Embryonic facial prominence (tissue), 1 donor: ENCODE data around the gene ZNF333.

Experiments
- DNase-seq: peaks from one replicate; pipeline ENCODE4 v3.0.0-alpha.2; 2016; ENCODE audit errors: extremely low spot score

Gene ZNF333

DNA sequence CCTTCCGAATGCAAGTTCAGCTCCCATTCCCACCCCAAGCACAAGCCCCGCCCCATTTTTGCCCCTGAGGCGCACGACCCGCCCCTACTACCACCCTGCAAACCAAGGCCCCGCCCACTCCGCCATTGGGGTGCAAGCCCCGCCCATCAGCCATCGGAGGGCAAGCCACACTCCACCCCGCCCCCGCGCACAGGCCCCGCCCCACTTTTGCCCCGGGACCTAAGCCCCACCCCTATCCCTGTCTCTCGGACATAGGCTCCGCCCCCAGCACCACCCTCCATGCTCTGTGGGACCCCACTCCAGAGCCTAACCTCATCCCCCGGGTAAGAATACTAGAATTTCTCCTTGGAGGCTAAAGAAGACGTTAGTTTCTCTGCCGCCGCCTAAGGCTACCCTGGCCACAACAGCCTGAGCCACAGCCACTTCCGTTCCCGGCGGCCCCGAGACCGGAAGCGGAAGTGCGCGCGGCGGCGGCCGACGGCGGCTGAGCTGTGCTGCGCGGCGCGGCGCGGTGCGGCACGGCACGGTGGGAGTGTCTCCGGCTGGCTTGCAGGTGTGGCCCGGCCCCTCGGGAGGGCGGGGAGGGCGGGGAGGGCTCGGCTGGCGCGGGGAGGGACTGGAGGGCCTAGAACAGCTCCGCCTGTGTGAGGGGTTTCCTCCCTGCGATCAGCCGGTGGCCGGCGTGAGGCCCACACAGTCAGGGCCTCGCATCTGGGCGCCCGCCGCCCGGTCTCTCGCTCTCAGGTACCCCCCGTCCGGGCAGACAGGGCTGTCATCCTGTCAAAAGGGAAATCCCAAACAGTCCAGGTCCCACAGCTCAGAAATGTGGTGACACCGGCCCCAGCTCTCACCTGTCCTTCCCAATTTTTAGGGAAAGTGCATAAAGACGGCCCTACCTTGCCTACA lies at the start of gene ZNF333:
Gene ZNF333, plus strand, starts transcription at position 451 of the 906 bp plus-strand sequence. CDS start 3,444 bp downstream, outside the sequence.
- DNase-seq: peak; percentile 75

DNA sequence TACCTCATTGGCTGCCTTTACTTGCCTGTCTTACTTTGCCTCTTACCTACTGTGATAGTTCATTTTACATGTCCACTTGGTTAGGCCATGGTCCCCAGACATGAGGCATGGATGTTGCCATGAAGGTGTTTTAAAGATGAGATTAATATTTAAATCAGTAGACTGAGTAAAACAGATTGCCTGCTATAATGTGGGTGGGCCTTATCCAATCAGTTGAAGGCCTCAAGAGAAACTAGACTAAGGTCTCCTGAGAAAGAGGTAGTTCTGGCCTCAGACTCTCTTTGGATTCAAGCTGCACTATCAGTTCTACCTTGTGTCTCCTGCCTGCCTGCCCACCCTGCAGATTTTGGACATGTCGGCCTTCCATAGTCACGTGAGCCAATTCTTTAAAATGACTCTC lies 41.3 kb upstream of the ZNF333 start:
- DNase-seq: no peak

DNA sequence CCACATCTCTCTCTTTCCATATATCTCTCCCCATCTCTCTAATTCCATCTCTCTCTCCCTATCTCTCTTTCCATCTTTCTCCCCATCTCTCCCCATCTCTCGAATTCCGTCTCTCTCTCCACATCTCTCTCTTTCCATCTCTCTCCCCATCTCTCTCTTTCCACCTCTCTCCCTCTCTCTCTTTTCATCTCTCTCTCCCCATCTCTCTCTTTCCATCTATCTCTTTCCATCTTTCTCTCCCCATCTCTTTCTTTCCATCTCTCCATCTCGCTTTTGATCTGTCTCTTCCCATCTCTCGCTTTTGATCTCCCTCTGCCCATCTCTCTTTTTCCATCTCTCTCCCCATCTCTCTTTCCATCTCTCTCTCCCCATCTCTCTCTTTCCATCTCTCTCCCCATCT lies 40.8 kb upstream of the ZNF333 start:
- DNase-seq: no peak

DNA sequence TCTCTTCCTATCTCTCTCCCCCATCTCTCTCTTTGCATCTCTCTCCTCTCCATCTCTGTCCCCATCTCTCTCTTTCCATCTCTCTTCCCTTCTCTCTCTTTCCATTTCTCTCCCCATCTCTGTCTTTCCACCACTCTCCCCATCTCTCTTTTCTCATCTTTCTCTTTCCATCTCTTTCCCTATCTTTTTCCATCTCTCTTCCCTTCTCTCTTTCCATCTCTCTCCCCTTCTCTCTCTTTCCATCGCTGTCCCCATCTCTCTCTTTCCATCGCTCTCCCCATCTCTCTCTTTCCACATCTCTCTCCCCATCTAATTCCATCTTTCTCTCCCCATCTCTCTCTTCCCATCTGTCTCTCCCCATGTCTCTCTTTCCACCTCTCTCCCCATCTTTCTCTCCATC lies 39.7 kb upstream of the ZNF333 start:
- DNase-seq: no peak

DNA sequence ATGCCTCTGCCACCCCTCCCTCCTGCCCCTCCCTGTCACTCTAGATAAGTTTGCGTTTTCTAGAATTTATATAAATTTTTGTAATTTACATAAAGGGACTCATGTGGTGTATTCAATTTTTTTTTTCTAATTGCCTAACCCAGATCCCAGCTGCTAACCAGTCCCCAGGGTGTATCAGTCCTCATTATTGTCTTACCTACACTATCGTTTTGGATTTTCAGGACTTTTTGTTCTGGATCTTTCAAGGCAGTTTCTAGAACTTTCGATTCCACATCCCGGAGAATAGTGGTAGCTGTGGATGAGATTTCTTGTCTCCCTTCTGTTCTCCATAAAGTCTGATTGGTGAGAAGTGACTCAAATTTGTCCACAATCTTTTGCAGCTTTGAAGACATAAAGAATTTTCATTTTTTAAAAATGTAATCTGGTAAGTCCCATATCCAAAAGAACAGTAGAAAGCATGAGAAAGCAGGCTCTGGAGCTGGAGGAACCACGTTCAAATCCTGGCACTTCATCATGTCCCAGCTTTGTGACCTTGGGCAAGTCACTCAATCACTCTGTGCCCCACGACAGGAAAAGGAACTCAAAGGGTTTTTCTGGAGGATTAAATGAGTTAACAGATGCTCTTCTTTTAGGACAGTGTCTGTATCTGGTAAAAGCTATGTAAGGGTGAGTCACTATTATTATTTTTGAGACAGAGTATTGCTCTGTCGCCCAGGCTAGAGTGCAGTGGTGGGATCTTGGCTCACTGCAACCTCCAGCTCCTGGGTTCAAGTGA lies 34.9 kb upstream of the ZNF333 start:
- DNase-seq: no peak

DNA sequence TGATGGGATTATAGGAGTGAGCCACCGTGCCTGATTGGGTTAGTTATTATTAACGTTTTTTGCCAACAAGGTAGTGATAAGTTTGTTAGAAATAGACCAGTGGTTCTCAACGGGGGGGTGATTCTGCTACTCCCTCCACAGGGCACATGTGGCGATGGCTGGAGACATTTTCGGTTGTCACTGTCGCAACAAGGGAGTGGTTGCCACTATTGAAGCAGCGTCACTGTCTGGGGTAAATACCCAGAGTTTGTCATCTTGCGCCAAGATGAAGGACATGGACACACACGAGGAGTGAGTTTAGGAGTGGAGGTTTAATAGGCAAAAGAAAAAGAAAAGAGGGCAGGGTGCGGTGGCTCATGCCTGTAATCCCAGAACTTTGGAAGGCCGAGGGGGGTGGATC lies 34.1 kb upstream of the ZNF333 start:
- no peak for DNase-seq

DNA sequence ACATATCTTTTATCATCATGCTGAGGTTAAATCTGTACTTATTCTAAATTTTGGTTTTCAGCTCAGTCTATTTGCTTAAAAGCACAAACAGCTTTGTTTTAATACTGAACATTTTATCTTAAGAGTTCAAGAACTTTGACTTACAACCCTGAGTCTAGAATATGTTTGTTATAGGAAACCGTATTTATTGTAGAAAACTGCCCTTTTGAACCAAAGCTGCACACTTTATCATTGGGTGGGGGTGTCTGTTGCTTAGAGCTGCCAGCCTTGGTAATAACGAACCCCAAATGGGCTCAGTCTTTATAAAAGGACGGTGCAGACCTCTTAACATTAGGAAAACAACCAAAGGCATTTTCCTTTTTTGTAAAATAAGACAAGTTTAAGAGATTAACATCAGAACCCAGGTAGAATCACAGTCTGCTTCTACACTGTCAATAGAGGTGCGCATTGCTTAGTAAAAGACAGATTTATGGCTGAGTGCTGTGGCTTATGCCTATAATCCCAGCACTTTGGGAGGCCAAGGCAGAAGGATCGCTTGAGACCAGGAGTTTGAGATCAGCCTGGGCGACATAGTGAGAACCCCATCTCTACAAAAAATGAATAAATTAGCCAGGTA lies 29.9 kb upstream of the ZNF333 start:
- no peak for DNase-seq

DNA sequence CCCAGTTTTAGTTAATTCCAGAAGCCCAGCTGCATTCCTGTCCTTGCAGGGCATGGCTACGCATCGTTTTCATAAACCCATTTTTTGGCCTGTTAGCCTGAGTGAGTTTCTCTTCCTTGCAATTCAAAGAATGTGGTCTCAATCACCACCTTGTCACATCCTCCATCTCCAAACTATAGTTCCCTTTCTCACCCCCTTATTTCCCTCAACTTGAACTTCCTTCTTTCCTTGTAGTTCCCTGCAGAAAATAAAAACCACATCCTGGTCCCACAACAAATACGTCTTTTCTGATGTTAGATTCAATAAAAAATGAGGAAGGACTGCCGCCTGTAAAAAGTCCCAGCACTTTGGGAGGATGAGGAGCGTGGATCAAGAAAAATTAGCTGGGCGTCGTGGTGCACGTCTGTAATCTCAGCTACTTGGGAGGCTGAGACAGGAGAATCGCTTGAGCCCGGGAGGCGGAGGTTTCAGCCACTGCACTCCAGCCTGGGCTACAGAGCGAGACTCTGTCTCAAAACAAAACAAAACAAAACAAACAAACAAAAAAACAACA lies 28.4 kb upstream of the ZNF333 start:
- DNase-seq: no peak

DNA sequence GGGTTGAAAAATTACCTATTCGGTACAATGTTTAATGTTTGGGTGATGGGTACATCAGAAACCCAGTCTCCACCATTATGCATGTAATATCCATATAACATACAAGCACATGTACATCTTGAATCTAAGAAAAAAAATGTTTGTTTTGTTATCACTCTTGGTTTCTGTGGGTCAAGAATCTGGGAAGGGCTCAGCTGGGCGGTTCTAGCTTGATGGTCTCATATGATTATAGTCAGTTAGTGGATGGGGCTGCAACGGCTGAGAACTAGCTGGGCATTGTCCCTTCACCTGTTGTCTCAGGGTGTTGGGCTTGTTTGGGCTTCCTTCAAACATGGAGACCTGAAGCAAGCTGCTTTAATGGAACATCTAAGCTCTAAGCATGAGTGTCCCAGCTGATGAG lies 19.9 kb upstream of the ZNF333 start:
- no peak for DNase-seq

DNA sequence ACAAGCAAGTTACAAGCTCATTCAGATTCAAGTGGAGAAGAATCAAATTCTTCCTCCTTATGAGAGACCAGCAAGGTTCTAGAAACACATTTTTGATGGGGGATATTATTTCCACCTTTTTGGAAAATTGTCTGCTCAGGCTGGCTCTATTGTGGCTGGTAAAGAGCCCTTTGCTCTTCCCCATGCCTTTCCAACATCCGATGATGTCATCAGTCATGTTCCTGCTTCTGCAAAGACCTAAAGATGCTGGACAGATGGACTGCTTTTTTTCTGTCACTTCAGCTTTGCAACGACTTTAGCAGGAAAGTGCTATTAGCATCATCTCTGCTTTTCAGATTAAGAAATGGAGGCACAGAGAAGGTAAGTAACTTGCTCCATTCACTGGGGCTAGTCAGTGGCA lies 19.4 kb upstream of the ZNF333 start:
- no peak for DNase-seq

DNA sequence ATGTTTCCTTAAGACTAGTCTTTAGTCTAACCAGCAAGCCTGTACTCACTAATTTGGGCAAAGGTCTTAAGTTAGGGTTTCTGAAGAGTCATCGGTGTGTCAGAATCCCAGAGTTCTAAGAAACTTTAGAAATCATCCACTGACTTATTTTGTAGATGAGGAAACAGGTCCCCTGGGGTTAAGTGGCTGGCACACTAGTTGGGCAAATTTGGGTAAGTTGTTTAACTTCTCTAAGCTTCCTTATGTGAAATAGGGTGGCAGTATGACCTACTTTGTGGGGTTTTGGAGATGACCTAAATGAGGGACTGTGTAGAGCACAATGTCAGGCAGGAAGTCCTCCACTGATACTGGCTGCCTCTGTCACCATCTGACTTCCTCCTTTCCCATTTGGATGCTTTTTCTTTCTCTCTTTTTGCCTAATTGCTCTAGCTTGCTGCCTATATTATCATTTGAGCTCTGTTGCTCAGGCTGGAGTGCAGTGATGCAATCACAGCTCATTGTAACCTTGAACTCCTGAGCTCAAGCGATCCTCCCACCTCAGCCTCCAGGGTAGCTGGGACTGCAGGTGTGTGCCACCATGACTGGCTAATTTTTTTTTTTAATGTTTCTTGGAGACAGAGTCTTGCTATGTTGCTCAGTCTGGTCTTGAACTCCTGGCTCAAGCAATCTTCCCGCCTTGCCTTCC lies 17.5 kb upstream of the ZNF333 start:
- DNase-seq: no peak

DNA sequence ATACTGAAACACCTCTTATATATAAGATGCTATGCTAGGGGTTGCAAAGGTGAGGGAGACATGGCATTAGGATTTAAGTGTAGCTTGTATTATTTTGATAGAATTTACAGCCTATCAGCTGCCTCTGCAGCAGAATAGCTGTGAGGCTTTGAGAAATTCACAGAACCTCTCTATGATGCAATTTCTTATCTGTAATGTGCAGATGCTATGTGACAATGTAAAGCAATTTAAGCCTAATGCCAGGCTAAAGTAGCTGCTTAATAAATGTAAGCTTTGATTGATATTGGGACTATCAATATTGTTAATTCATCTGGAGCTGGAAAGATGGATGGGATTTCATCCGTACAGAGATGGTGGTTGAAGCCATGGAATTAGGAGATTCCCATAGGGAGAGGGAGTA lies 16.8 kb upstream of the ZNF333 start:
- DNase-seq: no peak

DNA sequence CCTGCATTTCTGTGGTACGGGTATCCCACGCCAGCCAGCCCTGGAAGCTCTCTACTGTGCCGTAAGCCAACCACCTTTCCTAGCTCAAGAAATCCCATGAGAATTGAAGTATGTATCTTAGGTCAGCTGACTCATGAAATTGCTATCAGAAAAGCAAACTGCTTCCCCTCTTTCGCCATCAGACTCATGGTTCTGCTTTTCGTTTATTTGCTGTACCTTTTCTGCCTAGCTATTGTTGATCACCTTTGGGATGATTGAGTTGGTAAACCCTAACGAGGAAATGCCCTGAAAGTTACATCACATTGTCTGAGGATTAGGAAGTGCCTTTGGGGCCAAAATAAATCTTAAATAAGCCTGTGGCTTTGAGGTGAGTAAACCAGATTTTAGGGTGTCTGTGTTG lies 15.1 kb upstream of the ZNF333 start, which contains the start of gene ADGRE3:
Gene ADGRE3, minus strand, starts transcription at position 81 of the 400 bp plus-strand sequence. Its CDS starts 74 bp downstream, at position 7.
- DNase-seq: no peak

DNA sequence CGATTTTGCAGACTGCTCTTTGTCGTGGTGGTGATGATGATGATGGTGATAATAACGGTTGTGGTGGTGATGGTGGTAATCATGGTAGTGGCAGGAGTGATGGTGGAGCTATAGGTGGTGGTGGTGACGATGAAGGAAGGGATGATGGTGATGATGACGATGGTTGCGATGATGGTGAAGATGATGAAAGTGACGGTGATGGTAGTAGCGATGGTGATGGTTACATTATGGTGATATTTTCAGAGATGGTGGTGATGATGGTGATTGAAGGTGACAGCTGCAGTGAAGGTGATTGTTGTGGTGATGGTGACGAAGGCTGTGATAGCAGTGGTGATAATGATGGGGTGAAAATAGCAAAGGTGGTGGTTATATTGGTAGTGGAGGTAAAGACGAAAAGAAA lies 13.1 kb upstream of the ZNF333 start:
- DNase-seq: no peak

DNA sequence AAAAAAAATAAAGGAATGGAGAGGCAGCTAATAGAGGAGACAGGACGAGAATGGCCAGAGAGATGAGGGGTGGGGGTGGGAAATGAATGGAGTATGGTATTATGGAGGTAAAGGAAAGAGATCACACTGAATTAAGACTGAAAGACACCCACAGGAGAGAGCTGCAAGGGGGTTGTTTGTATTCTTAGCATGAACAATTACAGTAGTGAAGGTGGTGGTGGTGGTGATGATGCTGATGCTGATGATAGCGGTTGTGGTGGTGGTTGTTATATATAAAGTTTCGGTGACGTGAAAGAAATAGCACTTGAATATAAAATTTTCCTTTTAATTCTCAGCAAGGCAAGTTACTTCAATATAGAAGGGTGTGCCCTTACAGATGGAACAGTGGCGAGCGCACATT lies 12.4 kb upstream of the ZNF333 start:
- DNase-seq: no peak

DNA sequence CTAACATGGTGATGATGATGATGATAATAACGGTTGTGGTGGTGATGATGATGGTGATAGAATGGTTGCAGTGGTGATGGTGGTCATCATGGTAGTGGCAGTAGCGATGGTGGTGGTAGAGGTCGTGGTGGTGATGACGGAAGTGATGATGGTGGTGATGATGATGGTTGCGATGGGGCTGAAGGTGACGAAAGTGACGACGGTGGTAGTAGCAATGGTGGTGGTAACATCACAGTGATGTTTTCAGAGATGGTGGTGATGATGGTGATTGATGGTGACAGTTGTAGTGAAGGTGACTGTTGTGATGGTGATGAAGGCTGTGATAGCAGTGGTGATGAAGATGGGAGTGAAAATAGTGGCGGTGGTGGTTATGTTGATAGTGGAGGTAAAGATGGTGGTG lies 11.6 kb upstream of the ZNF333 start:
- no peak for DNase-seq

DNA sequence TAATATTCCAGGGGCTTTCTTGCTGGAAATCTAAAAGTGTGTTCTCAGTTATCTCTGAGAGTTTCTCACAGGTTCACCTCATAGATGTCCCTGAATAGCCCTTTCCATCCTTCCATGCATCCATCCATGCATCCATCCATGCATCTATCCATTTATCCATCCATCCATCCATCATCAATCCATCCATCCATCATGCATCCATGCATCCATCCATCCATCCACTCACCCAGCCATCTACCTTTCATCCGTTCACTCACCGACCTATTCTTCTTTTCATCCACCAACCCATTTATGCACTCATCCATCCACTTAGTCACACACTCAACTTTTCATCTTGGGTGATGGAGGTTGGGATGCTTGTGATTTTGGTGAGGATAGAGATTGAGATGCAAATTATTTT lies 7.8 kb upstream of the ZNF333 start:
- DNase-seq: no peak

DNA sequence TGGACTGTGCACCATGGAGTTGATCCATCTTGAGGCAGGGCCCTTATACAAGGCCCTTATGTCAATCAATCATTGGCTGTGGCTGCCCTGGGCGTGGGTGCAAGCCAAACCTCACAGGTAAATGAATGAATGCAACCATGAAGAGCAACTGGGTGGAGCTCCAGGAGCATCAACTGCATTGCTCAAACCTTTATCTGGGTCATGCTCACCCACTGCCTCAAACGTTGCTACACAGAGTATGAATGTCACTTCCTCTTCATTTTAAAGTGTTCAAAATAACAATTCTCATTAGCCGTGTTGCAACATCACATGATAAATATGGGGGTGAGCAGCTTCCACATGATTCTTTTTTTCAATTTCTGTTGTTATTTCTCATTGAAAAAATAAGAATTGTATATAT lies 6.4 kb upstream of the ZNF333 start:
- DNase-seq: no peak

DNA sequence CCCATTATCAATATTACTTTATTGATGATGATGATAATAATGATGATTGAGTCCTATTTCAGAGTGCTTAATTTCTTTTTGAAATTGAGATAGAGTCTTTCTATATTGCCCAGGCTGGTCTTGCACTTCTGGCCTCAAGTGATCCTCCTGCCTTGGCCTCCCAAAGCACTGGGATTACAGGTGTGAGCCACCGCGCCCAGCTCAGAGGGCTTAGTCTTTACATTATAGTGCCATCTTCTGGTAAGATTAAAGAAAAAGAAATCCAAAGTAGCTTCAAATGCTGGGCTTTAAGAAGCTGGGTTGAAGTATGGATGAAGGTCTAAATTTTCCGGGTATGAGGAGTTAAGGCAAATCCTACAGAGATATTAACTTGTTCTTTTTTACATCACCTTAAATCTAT lies 3.4 kb upstream of the ZNF333 start:
- DNase-seq: no peak

DNA sequence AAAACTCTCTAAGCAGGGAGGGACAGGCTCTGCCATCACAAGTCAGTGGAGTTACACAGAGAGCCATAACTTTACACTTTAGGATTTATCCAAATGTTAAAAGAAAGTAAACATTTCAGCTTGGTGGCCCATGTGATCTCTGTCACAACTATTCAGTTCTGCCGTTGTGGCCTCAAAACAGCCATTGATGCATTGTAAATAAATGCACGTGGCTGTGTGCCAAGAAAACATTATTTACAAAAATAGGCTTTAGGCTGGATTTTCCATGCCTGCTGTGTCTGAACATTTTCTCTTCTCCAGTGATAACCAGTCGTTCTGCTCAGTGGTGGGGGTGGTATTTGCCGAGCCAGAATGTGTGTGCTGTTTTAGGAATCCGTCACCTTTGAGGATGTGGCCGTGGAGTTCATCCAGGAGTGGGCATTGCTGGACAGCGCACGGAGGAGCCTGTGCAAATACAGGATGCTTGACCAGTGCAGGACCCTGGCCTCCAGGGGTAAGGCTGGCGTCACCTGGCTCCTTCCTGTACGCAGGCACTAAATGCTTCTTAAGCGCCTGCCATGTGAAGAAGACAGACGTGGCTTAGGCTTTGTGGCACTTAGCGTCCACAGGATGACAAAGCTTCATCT lies 4.9 kb downstream of the ZNF333 start:
- DNase-seq: no peak

DNA sequence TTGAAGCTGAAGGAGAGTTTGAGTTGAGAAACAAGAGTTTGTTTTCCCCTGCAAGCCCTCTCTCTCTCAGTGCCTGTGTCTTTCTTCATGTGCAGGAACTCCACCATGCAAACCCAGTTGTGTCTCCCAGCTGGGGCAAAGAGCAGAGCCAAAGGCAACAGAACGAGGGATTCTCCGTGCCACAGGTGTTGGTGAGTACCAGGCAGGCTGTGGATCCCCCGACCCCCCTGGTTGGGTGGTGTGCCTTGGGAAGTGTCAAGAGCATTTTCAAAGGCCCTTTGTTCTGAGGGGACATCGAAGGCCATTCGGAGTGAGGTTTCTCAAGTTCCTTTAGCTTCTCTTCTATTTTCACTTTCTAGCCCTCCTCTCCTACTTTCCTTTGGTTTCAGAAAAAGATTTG lies 5.6 kb downstream of the ZNF333 start:
- DNase-seq: no peak
